GM19438 (cell line): ENCODE results near the gene ASCC1.

Experiments used
- ATAC-seq: cut with Tn5 transposase; IDR thresholded peaks from one replicate; pipeline ENCODE4 v1.9.1; 2021; ENCODE audit warnings: low read depth; ENCODE audit not compliant: unreplicated experiment

Gene ASCC1

DNA sequence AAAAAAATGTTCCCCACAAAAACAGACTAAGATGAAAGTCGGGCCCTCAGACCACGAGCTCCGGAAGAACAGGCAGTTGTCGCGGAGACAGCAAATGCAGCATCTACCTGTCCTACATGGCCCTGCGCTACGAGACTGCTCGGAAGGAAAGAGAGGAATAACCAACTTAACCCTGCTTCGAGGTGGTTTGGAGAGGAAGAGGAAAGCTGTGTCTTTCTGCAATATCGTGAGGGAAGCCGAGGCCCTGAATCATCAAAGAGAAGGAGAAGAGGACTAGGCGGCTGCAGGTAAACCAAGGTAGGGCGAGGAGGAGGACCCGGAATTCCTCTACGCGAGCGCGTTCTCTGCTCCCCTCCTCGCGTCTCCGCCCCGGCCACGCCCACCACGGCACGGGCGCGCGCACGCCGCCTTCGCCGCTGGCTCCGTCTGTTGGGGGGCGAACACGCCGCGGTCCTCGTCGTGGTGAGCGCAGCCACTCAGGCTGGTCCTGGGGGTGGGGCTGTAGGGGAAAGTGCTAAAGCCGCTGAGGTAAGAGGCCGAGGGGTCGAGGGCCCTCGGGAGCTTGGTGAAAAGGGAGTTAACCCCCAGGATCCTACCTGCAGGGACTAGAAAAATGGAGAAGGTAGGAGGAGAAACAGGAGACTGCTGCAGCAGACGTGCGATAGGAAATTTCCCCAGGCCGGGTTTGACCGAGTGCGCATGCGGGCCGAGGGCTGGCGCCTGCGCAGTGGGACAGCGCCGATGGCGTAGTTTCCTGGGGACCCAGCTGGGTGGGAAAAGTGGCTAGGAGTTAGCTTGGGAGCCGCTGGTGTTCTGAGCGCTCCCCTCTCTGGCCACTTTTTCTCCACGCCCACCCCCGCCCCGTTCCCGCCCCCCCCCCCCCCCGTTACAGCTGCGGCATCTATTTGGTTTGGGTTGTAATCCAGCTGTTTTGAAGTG, at the start of gene ASCC1, which contains the start of gene ANAPC16:
Gene ASCC1 (minus strand): TSS at position 666 of the 939 bp plus-strand sequence. CDS start 2,978 bp downstream, outside the sequence.
Gene ANAPC16 (plus strand): TSS at position 402 of the 939 bp plus-strand sequence. CDS start 7,903 bp downstream, outside the sequence.
- ATAC-seq, result peak; percentile 75

DNA sequence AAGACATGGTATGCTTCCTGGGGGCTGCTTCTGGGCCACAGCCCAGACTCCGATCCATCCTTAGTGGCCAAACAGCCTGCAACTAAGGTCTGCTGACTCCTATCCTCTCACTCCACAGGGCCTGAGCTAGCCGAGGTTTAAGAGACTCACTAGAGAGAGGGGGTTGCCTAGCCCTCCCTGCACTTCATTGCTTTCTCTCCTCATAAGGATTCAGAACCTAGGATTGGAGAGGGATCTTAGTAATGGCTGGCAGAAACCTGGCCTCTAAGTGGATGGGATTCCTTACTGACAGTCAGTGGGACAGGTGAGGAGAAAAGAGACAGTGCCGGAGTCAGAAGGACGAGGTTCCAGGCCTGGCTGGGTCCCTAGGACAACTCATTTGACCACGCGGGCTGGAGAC, 49.4 kb upstream of the ASCC1 start:
- ATAC-seq, result no peak

GRCh38 chr10:72264536-72264935, 48.5 kb upstream of the ASCC1 start:
- ATAC-seq, result no peak

GRCh38 chr10:72263613-72264241, 47.7 kb upstream of the ASCC1 start:
- ATAC-seq, result no peak

GRCh38 chr10:72261784-72262404, 45.8 kb upstream of the ASCC1 start:
- no peak for ATAC-seq

- peak; percentile 49 for ATAC-seq
These were observed 45.1 kb upstream of the ASCC1 start for GRCh38 chr10:72260976-72261783.

- peak; percentile 64 for ATAC-seq
These were observed 44.3 kb upstream of the ASCC1 start for GRCh38 chr10:72260239-72260975.

DNA sequence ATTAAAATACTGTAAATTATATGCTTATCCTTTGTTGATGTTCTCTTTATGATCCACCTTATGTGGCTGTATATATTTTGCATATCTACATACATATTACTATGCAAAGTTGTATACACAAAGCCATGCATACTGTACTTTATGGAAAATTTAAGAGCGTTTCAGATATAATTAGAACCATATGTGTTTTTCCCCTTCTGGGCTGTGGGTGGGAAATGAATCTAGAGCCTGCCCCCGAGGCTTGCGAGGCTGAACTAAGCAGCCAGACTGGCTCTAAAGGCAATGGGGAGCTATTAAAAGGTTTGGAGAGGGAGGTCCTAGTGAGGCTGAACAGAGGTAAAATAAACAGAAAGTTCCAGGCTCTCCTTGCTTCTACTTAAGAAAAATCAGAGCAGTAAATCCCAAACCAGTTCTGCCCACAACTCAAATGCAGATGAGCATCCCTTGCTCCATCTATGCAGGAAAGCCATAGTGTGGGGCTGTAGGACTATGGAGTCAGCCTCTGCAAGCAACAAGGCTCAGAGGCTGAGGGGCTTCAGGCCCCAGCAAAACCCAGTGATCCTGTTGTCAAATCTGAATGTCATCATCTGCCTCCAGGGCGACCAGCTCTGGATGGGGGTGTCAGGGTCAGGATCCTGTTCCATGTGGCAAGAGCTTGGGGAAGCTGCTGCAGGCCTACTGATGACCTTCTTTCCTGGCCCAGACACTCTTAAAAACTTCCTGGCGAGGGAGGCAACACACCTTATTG, 43.6 kb upstream of the ASCC1 start:
- ATAC-seq, result no peak

DNA sequence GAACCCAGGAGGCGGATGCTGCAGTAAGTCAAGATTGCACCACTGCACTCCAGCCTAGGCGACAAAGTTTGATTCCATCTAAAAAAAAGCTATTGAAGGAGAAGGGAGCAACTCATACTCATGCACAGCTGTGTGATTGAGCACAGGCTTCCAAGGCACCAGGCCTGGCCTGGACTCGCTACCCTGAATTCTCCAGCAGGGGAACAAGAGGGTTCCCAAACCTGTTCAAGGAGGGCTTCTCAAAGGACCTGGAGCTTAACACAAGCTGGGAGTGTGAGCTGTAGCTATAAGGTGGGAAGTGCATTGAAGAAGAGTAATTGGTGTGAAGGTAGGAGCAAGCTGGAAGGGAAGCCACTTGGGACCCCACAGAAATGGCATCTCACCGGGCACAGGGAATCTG, 42.5 kb upstream of the ASCC1 start:
- no peak for ATAC-seq

DNA sequence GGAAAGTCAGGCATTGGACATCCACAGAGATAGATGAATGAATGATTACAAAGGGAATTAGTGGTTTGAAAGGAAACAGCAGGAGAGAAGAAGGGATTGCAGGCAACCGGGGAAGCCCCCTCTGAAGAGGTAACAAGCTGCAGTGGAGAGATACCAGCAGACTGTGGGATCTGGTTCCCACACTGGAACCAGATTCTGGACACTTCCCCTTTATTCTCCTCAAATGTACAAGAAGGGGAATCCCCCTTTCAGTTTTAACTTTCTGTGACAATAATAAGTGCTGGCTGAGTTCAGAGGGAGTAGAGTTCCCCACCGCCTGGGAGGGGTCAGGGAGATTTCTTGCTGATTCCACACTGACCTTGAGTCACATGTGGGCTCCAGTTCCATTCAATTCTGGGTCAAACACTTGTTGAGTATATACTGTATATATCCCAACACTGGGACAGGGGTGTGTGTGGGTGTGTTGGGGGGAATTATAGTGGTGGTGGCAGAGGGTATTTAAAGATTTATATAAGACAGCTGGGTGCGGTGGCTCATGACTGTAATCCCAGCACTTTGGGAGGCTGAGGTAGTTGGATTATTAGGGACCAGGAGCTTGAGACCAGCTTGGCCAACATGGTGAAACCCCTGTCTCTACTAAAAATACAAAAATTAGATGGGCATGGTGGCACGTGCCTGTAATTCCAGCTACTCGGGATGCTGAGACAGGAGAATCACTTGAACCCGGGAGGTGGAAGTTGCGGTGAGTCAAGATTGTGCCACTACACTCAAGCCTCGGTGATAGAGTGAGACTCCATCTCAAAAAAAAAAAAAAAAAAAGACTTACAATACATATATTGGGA, 41.2 kb upstream of the ASCC1 start:
- no peak for ATAC-seq

GRCh38 chr10:72255977-72256729, 40.1 kb upstream of the ASCC1 start:
- no peak for ATAC-seq

DNA sequence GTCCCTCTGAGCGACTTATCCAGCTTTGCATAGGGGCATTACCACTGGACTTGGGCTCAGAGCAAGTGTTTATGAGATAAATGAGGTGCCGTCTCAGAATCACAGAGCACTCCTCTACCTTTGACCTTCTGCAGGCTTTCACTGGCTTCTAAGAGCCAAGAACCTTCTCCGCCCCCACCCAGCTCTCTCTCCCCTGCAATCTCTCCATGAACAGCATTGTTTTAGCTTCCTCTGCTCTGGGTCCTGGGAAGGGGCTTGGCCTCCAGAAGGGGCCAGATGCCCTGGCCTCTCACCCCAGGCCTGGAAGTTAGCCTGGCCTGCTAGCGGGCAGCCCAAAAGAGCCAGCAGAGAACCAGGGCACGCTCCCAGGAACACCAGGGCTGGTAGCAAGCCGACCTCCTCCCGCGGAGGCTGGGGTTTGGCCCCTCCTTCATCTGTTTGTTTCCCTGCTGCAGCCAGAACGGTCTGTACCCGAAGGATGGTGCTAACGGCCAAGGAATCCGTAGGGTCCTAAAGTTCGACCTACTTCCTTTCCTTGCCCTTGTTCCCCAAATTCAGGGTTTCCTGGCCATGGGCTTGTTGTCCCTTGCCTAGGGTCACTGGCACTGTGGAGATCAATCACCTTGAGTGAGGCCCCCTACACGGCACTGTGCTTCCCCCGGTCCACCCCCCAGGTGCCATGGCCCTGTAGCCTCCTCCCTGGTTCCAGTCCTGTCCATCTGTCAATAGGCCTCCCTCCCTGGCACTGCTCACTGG, 38.9 kb upstream of the ASCC1 start:
- no peak for ATAC-seq

GRCh38 chr10:72253578-72253977, 37.5 kb upstream of the ASCC1 start:
- no peak for ATAC-seq

DNA sequence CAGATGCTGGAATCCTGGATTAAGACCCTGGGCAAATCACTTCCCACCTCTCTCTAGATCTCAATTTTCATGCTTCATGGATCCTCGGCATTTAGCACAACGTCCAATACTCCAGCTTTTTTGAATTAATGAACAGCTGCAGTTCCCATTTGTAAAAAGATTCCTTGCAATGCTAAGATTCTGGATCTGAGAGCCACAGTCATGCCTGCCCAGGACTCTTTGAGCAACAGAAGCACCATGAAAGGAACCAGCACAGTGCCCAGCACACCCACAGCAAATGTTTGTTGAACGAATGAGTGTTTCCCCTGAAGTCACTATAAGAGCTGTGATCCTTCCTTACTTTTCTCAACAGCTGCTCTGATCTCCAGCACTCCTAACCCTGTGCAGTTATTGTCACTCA, 36.9 kb upstream of the ASCC1 start:
- no peak for ATAC-seq

DNA sequence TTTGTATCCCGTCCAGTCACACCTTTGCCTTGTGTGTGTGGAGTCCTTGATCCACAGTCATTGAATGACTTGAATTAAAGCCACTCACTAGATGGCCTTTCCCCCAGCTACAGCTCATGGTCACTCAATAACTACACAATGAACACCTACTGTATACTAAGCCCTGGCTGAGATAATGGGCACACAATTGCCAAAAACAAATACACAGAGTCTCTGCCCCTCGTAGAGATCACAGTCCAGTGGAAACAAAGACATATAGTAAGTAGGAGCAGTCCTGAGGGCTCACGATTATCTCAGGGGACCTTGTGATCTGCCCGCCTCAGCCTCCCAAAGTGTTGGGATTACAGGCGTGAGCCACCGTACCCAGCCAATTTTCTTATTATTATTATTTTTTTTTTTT, 35.6 kb upstream of the ASCC1 start:
- no peak for ATAC-seq

DNA sequence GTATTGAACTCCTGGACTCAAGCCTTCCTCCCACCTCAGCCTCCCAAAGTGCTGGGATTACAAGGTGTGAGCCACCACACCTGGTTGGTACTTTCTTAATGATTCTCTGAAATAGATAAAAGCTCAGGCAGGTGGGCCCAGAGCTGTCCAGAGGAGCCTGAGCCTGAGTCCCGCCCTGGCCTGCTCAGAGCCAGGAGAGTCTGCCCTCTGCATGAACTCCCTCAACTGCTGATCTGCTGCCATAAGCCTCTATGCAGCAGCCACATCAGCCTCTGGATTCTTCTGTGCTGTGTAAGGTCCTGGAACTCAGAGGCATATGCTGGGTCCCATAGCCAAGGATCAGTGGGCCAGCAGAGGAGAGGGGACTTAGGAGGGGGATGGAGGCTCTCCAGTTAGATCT, 34.6 kb upstream of the ASCC1 start:
- ATAC-seq, result no peak
